ENCODE results near the gene GALNT10. TPM values are rescaled to one million over a fixed set of nuclear protein-coding genes. Genes with fewer than 3 reads are reported as not detected.

Gene GALNT10
- total RNA-seq, 1 donor from 2014 or later, result 178 TPM

DNA sequence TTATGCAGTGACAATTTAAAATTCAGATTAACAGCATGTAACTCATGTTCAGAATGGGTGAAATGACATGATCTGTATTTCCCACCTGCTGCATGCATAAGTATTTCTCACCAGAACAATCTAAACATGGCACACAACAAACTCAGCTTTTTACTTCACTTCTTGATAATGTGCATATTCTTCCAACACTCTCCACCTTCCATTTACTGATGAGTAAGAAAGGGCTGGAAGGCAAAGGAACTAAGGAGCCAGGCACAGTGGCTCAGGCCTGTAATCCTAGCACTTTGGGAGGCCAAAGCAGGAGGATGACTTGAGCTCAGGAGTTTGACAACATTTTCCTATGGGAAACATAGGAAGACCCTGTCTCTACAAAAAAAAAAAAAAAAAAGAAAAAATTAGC is 219.5 kb downstream of the GALNT10 start:
- Mint-ChIP-seq H3K4me1 (ENCODE audit: unreplicated experiment) (peaks cover 8% of the 10 kb centered on the region), H3K9me3 (ENCODE audit: unreplicated experiment) (no peaks in the 10 kb centered on the region), H3K36me3 (ENCODE audit: unreplicated experiment) (peaks cover 37% of the 10 kb centered on the region), H3K27ac (ENCODE audit: unreplicated experiment) (no peak overlapping the region), H3K4me3 (ENCODE audit: unreplicated experiment) (no peak overlapping the region), H3K27me3 (ENCODE audit: unreplicated experiment) (no peaks in the 10 kb centered on the region)
- TF ChIP-seq, protein P1, sequence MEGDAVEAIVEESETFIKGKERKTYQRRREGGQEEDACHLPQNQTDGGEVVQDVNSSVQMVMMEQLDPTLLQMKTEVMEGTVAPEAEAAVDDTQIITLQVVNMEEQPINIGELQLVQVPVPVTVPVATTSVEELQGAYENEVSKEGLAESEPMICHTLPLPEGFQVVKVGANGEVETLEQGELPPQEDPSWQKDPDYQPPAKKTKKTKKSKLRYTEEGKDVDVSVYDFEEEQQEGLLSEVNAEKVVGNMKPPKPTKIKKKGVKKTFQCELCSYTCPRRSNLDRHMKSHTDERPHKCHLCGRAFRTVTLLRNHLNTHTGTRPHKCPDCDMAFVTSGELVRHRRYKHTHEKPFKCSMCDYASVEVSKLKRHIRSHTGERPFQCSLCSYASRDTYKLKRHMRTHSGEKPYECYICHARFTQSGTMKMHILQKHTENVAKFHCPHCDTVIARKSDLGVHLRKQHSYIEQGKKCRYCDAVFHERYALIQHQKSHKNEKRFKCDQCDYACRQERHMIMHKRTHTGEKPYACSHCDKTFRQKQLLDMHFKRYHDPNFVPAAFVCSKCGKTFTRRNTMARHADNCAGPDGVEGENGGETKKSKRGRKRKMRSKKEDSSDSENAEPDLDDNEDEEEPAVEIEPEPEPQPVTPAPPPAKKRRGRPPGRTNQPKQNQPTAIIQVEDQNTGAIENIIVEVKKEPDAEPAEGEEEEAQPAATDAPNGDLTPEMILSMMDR (IDR thresholded peaks at IDR 0.05), result no peak
- DNase-seq (ENCODE audit: extremely low spot score, unreplicated experiment), result no peak

DNA sequence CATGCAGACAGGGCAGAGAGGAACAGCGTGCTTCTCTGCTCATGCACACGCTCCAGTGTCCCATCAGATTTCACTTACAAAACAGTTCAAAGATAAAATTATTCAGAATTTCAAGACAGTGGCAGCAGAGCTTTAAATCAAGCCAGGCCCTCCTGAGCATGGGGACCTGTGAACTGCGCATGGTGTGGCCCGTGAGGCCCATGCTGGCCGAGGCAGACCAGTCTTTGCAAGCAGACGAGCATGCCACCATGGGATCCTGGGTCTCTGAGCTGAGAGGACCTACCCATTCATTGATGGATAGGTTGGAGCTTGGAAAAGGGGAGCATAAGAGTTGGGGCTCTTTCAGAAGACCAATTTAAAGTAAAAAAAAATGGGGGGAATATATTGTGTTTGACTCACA is 220.3 kb downstream of the GALNT10 start:
- H3K4me3 Mint-ChIP-seq (ENCODE audit: unreplicated experiment), result no peak overlapping the region
- DNase-seq (ENCODE audit: extremely low spot score, unreplicated experiment), result no peak
- H3K27me3 Mint-ChIP-seq (ENCODE audit: unreplicated experiment), result no peaks in the 10 kb centered on the region
- H3K27ac Mint-ChIP-seq (ENCODE audit: unreplicated experiment), result no peak overlapping the region
- H3K9me3 Mint-ChIP-seq (ENCODE audit: unreplicated experiment), result no peaks in the 10 kb centered on the region
- H3K36me3 Mint-ChIP-seq (ENCODE audit: unreplicated experiment), result peaks cover 38% of the 10 kb centered on the region
- peaks cover under 1% of the 10 kb centered on the region for H3K4me1 Mint-ChIP-seq (ENCODE audit: unreplicated experiment)
- TF ChIP-seq, protein P1 (IDR thresholded peaks at IDR 0.05), result no peak

DNA sequence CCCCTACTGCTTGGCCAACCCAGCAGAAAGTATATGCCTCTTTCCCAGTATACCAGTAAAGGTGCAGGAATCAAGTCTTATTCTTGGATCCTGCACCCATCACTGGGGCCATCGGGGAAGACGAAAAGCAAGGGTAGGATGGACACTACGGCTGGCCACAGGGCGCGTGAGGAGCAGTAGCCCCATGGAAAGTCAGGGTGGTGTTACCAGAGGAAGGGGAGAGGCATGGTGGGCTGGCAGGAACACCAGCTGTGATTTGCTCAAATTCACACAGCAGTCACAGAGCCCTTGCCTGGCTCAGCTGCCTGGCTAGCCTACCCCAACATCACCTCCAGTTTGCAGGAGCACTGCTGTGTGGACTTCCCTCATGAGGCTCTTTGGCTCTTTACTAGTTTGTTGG is 220.8 kb downstream of the GALNT10 start:
- Mint-ChIP-seq H3K36me3 (ENCODE audit: unreplicated experiment) (peaks cover 38% of the 10 kb centered on the region), H3K27ac (ENCODE audit: unreplicated experiment) (no peak overlapping the region), H3K4me1 (ENCODE audit: unreplicated experiment) (no peaks in the 10 kb centered on the region), H3K4me3 (ENCODE audit: unreplicated experiment) (no peak overlapping the region), H3K27me3 (ENCODE audit: unreplicated experiment) (no peaks in the 10 kb centered on the region), H3K9me3 (ENCODE audit: unreplicated experiment) (no peaks in the 10 kb centered on the region)
- no peak for DNase-seq (ENCODE audit: extremely low spot score, unreplicated experiment)
- TF ChIP-seq, protein P1 (IDR thresholded peaks at IDR 0.05), result no peak

DNA sequence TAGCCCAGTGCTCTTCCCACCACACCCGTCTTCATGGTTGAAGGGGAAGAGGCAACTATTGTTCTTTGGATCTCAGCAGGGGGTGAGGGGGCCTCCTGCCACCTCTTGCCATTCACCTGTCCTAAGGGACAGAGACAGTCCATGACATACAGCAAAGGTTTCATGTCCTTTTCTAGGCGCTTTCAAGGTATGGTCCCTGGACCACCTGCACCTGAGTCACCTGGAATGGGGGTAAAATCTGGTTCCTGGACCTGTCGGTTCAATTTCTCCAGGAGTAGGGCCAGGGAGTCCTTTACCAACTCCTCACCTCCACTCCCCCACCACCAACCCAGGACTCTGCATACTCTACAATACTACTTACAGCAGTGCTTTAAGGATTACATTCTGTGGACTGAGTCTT is 221.8 kb downstream of the GALNT10 start:
- no peaks in the 10 kb centered on the region for H3K9me3 Mint-ChIP-seq (ENCODE audit: unreplicated experiment)
- TF ChIP-seq, protein P1 (IDR thresholded peaks at IDR 0.05), result no peak
- H3K4me1 Mint-ChIP-seq (ENCODE audit: unreplicated experiment), result no peaks in the 10 kb centered on the region
- no peak overlapping the region for H3K4me3 Mint-ChIP-seq (ENCODE audit: unreplicated experiment)
- H3K27me3 Mint-ChIP-seq (ENCODE audit: unreplicated experiment), result no peaks in the 10 kb centered on the region
- H3K36me3 Mint-ChIP-seq (ENCODE audit: unreplicated experiment), result peaks cover 44% of the 10 kb centered on the region
- H3K27ac Mint-ChIP-seq (ENCODE audit: unreplicated experiment), result no peak overlapping the region
- DNase-seq (ENCODE audit: extremely low spot score, unreplicated experiment), result no peak

DNA sequence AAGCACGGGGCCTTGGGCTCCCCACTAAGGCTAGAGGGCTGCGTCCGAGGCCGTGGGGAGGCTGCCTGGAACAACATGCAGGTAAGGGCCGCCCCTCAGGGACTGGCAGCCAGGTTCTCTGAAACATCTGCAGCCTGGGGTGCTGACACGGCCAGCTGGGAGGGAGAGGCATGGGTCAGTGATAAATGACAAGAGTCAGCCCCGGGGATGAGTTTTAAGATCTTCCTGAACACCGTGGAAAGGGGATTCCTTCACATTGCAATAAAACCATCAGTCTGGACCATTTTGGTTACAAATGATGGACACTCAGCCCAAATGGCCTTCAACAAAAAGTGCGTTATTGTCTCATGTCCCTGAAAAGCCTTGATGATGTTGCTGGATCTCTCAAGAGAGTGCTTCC is 222.4 kb downstream of the GALNT10 start:
- no peak for DNase-seq (ENCODE audit: extremely low spot score, unreplicated experiment)
- Mint-ChIP-seq H3K4me1 (ENCODE audit: unreplicated experiment) (no peaks in the 10 kb centered on the region), H3K27me3 (ENCODE audit: unreplicated experiment) (no peaks in the 10 kb centered on the region), H3K27ac (ENCODE audit: unreplicated experiment) (no peak overlapping the region), H3K36me3 (ENCODE audit: unreplicated experiment) (peaks cover 49% of the 10 kb centered on the region), H3K4me3 (ENCODE audit: unreplicated experiment) (no peak overlapping the region), H3K9me3 (ENCODE audit: unreplicated experiment) (no peaks in the 10 kb centered on the region)
- TF ChIP-seq, protein P1 (IDR thresholded peaks at IDR 0.05), result no peak
